B cell (primary cell): ENCODE results near the gene NDUFS4. TPM values are rescaled to one million over a fixed set of nuclear protein-coding genes. Genes with fewer than 3 reads are reported as not detected.

Source experiments
- ATAC-seq: fragments of 200-7000 bp; cut with Tn5 transposase; one replicate; pipeline ENCODE4 v1.10.0; 2021; ENCODE audit warnings: low read depth, mild to moderate bottlenecking, moderate number of reproducible peaks, moderate library complexity
- CTCF ChIA-PET: fragments of 350-600 bp; sonication (Branson Sonifier 250); formaldehyde crosslinking; loops from one replicate; lab custom pipeline; 2021; ENCODE audit warnings: antibody characterized with exemption, inconsistent platforms; lab: Charles Lee
- POLR2A ChIA-PET: fragments of 350-600 bp; sonication (Branson Sonifier 250); formaldehyde crosslinking; loops from one replicate; lab custom pipeline; 2021; ENCODE audit warnings: antibody characterized with exemption; lab: Charles Lee
- DNase-seq: peaks from one replicate; pipeline ENCODE4 v3.0.0; 2013
- H2AFZ ChIP-seq: 2 replicates; pipeline ENCODE4 v1.6.1; 2012; ENCODE audit warnings: mild to moderate bottlenecking, low read depth, low read length; ENCODE audit not compliant: insufficient read depth, poor library complexity, severe bottlenecking
- H3K27ac ChIP-seq, 2 donors: 1 replicate in 1 of 2; 2 replicates in 1 of 2; pipeline ENCODE4 v1.5.1; 2012 to 2013; ENCODE audit warnings: low read length in 2 of 2, mild to moderate bottlenecking in 2 of 2, moderate library complexity in 1 of 2
- H3K27me3 ChIP-seq, 4 experiments: fragments of 200-600 bp in 1 of 4; sonication (generic) in 1 of 4; replicated peaks in 1 of 4; 1 replicate in 2 of 4; 2 replicates in 2 of 4; pipeline versions ENCODE4 v1.6.1 to v1.7.0; 2013 to 2016; ENCODE audit warnings: low read length in 3 of 4, mild to moderate bottlenecking in 2 of 4, mixed read lengths in 1 of 4, moderate library complexity in 1 of 4; ENCODE audit not compliant: insufficient read depth in 4 of 4, control insufficient read depth in 3 of 4; ENCODE audit errors: control extremely low read depth in 1 of 4
- H3K36me3 ChIP-seq, 2 experiments: replicated peaks in 1 of 2; 1 replicate in 1 of 2; 2 replicates in 1 of 2; pipeline versions ENCODE4 v1.6.1 to v1.7.1; 2013; ENCODE audit warnings: low read length in 1 of 2; ENCODE audit not compliant: insufficient read depth in 2 of 2, control insufficient read depth in 1 of 2; ENCODE audit errors: control extremely low read depth in 1 of 2, extremely low read depth in 1 of 2
- H3K4me1 ChIP-seq, 2 donors: fragments of 200-600 bp in 1 of 2; sonication (generic) in 1 of 2; 1 replicate in 1 of 2; 2 replicates in 1 of 2; pipeline versions ENCODE4 v1.5.1 to v1.6.1; 2013 to 2017; ENCODE audit warnings: low read length in 2 of 2; ENCODE audit not compliant: control insufficient read depth in 2 of 2, insufficient read depth in 2 of 2
- H3K4me2 ChIP-seq: replicated peaks from 2 replicates; pipeline ENCODE3; 2012; ENCODE audit warnings: mild to moderate bottlenecking, low read depth, low read length; ENCODE audit not compliant: poor library complexity, severe bottlenecking
- H3K4me3 ChIP-seq, 5 experiments: fragments of 200-600 bp in 1 of 5; sonication (generic) in 1 of 5; 1 replicate in 3 of 5; 2 replicates in 2 of 5; pipeline versions ENCODE4 v1.5.1 to v1.7.0; 2011 to 2016; ENCODE audit warnings: low read length in 4 of 5, mild to moderate bottlenecking in 4 of 5, low read depth in 2 of 5, control low read depth in 1 of 5, moderate library complexity in 1 of 5; ENCODE audit not compliant: insufficient read depth in 1 of 5; ENCODE audit errors: control extremely low read depth in 1 of 5, extremely low read depth in 1 of 5
- H3K79me2 ChIP-seq: fragments of 200-600 bp; sonication (generic); one replicate; pipeline ENCODE4 v1.6.0; 2016; ENCODE audit warnings: low read length; ENCODE audit not compliant: control insufficient read depth, insufficient read depth
- H3K9ac ChIP-seq: fragments of 200-600 bp; sonication (generic); 2 replicates; pipeline ENCODE4 v1.6.1; 2017; ENCODE audit warnings: mild to moderate bottlenecking, low read length, moderate library complexity
- H3K9me3 ChIP-seq, 3 donors: one replicate each; pipeline versions ENCODE4 v1.6.1 to v1.7.1; 2013; ENCODE audit warnings: low read length in 2 of 3; ENCODE audit not compliant: control insufficient read depth in 2 of 3, insufficient read depth in 1 of 3; ENCODE audit errors: control extremely low read depth in 1 of 3
- H4K20me1 ChIP-seq: 2 replicates; pipeline ENCODE4 v1.6.0; 2012; ENCODE audit warnings: mild to moderate bottlenecking, low read length; ENCODE audit not compliant: insufficient read depth, control insufficient read depth, poor library complexity, severe bottlenecking
- H3K27ac Mint-ChIP-seq: one replicate; pipeline ENCODE4 v1.8.0; 2021; ENCODE audit warnings: mixed read lengths
- H3K27me3 Mint-ChIP-seq: one replicate; pipeline ENCODE4 v1.8.0; 2021; ENCODE audit warnings: mixed read lengths
- H3K4me1 Mint-ChIP-seq: one replicate; pipeline ENCODE4 v1.8.0; 2021; ENCODE audit warnings: mixed read lengths
- H3K4me3 Mint-ChIP-seq: one replicate; pipeline ENCODE4 v1.8.0; 2021; ENCODE audit warnings: mixed read lengths
- H3K9me3 Mint-ChIP-seq: one replicate; pipeline ENCODE4 v1.8.0; 2022; ENCODE audit warnings: mixed read lengths; ENCODE audit not compliant: insufficient read depth
- CTCF ChIP-seq: fragments of 200-600 bp; IDR thresholded peaks from one replicate; pipeline ENCODE4 v1.8.0; 2022; ENCODE audit warnings: antibody characterized with exemption, mild to moderate bottlenecking
- EZH2 ChIP-seq: IDR thresholded peaks from 2 replicates; pipeline ENCODE4 v1.6.1; 2012; ENCODE audit warnings: borderline replicate concordance, low read depth, mild to moderate bottlenecking, moderate library complexity, low read length; ENCODE audit not compliant: insufficient read depth, poor library complexity, severe bottlenecking
- whole genome bisulfite sequencing: methylation state at CpG from one replicate; pipeline ENCODE4 v1.1.5; 2013; ENCODE audit warnings: missing lambda C conversion rate; ENCODE audit not compliant: insufficient coverage; 5-methylcytosine and 5-hydroxymethylcytosine counted together
- intact Hi-C: fragments of 100-400 bp; cut with micrococcal nuclease; formaldehyde crosslinking; loops from one replicate; pipeline ENCODE4 v1.10.0; 2022
- polyA plus RNA-seq: library from polyadenylated mRNA; depleted of rRNA; stranded (reverse); fragments of >200 nt; gene quantifications from 2 replicates; pipeline ENCODE4 v1.2.3, GENCODE V29; 2012
- total RNA-seq, 2 donors: library from RNA; stranded (reverse); fragments of 120-200 nt in 1 of 2; gene quantifications; 1 replicate in 1 of 2; 2 replicates in 1 of 2; pipeline versions ENCODE4 v1.2.3 to v1.2.4, GENCODE V29; 2013 to 2022

The NDUFS4 gene
- total and polyA plus RNA-seq, 2 donors (not counting 1 experiment from before 2014, with no cell fraction given), result 24.0 to 29.0 TPM

GRCh38 chr5:53556001-53556400 lies 4.4 kb upstream of the NDUFS4 start:
- no peak overlapping the region for H3K9ac ChIP-seq
- H3K9me3 ChIP-seq, result peaks cover 0 to 7% (median 0%) of the 10 kb centered on the region in 3 donors
- no peaks in the 10 kb centered on the region for H4K20me1 ChIP-seq
- peaks cover 9% of the 10 kb centered on the region for H3K4me1 Mint-ChIP-seq
- no peak for ATAC-seq
- no peak for TF ChIP-seq EZH2
- TF ChIP-seq CTCF, result no peak
- peaks cover 0 to 4% of the 10 kb centered on the region in 2 donors for H3K4me1 ChIP-seq
- H3K27me3 ChIP-seq, result peaks cover 0 to 14% (median 3%) of the 10 kb centered on the region in 4 experiments
- POLR2A ChIA-PET, result no interaction called here
- H3K27ac Mint-ChIP-seq, result no peak overlapping the region
- H3K9me3 Mint-ChIP-seq, result peaks cover 2% of the 10 kb centered on the region
- intact Hi-C loops, result no loop called here
- CTCF ChIA-PET, result interaction anchor here (1.3 kb wide), 1 partner anchor 21 kb away, joined by 3 read pairs; no protein-coding TSS in a partner anchor
- H3K4me2 ChIP-seq, result no peak overlapping the region
- DNase-seq, result no peak
- no peak overlapping the region for H3K27ac ChIP-seq
- no peaks in the 10 kb centered on the region for H3K36me3 ChIP-seq
- no peak overlapping the region for H3K4me3 Mint-ChIP-seq
- H3K4me3 ChIP-seq, result no peak overlapping the region
- peaks cover 11% of the 10 kb centered on the region for H3K79me2 ChIP-seq
- no peak overlapping the region for H2AFZ ChIP-seq
- peaks cover 57% of the 10 kb centered on the region for H3K27me3 Mint-ChIP-seq

- CTCF ChIA-PET, result no interaction called here
- Histone ChIP-seq H3K9ac (no peak overlapping the region), H3K4me3 (no peak overlapping the region), H4K20me1 (no peaks in the 10 kb centered on the region), H3K79me2 (peaks cover 25% of the 10 kb centered on the region), H3K4me2 (no peak overlapping the region), H3K9me3 (peaks cover 0 to 7% (median 0%) of the 10 kb centered on the region in 3 donors), H3K4me1 (peaks cover 10 to 17% of the 10 kb centered on the region in 2 donors), H3K27me3 (peaks cover 0 to 10% (median 3%) of the 10 kb centered on the region in 4 experiments), H3K27ac (no peak overlapping the region), H2AFZ (no peak overlapping the region), H3K36me3 (no peaks in the 10 kb centered on the region)
- TF ChIP-seq CTCF (no peak), EZH2 (no peak)
- POLR2A ChIA-PET, result no interaction called here
- Mint-ChIP-seq H3K4me3 (no peak overlapping the region), H3K27ac (no peak overlapping the region), H3K4me1 (peaks cover 18% of the 10 kb centered on the region), H3K27me3 (peaks cover 51% of the 10 kb centered on the region), H3K9me3 (peaks cover 2% of the 10 kb centered on the region)
- ATAC-seq, result no peak
- intact Hi-C loops, result no loop called here
- WGBS, result 75% methylated on average over 2 of the region's 2 CpGs
- no peak for DNase-seq
Measured at GRCh38 chr5:53557386-53557785, 3.1 kb upstream of the NDUFS4 start.
